Trophoblast cell (in vitro differentiated cells and primary cell): ENCODE measurements around the gene COL23A1.

Experiments
- DNase-seq, 2 donors: peaks; one replicate each; pipeline ENCODE4 v3.0.0-alpha.2; 2016
- H2AFZ ChIP-seq: 2 replicates; pipeline ENCODE4 v1.6.1; 2013; ENCODE audit warnings: low read length, moderate library complexity, mild to moderate bottlenecking; ENCODE audit not compliant: insufficient read depth, poor library complexity
- H2AK5ac ChIP-seq: 2 replicates; pipeline ENCODE4 v1.6.1; 2013; ENCODE audit warnings: mild to moderate bottlenecking, low read length
- H2BK120ac ChIP-seq: 2 replicates; pipeline ENCODE4 v1.6.1; 2013; ENCODE audit warnings: low read length, mild to moderate bottlenecking, moderate library complexity; ENCODE audit not compliant: insufficient read depth, poor library complexity
- H2BK12ac ChIP-seq: 2 replicates; pipeline ENCODE4 v1.6.1; 2013; ENCODE audit warnings: mild to moderate bottlenecking, low read length, moderate library complexity
- H2BK5ac ChIP-seq: 2 replicates; pipeline ENCODE4 v1.6.1; 2013; ENCODE audit warnings: low read length, low read depth, moderate library complexity, mild to moderate bottlenecking; ENCODE audit not compliant: poor library complexity
- H3K14ac ChIP-seq: 2 replicates; pipeline ENCODE4 v1.6.1; 2013; ENCODE audit warnings: mild to moderate bottlenecking, low read length
- H3K18ac ChIP-seq: 2 replicates; pipeline ENCODE4 v1.6.1; 2013; ENCODE audit warnings: mild to moderate bottlenecking, low read length
- H3K23ac ChIP-seq: 2 replicates; pipeline ENCODE4 v1.6.1; 2013; ENCODE audit warnings: low read length
- H3K27ac ChIP-seq: 2 replicates; pipeline ENCODE4 v1.5.1; 2013; ENCODE audit warnings: low read depth, mild to moderate bottlenecking, inconsistent platforms, low read length, moderate library complexity
- H3K27me3 ChIP-seq: 2 replicates; pipeline ENCODE4 v1.6.1; 2013; ENCODE audit warnings: inconsistent platforms, mild to moderate bottlenecking, low read length, moderate library complexity; ENCODE audit not compliant: insufficient read depth
- H3K36me3 ChIP-seq, 2 experiments: 1 replicate in 1 of 2; 2 replicates in 1 of 2; pipeline ENCODE4 v1.6.1; 2013; ENCODE audit warnings: low read length in 2 of 2, mild to moderate bottlenecking in 2 of 2, moderate library complexity in 1 of 2; ENCODE audit not compliant: insufficient read depth in 2 of 2, control insufficient read depth in 1 of 2
- H3K4ac ChIP-seq: 2 replicates; pipeline ENCODE4 v1.6.1; 2013; ENCODE audit warnings: low read depth, mild to moderate bottlenecking, low read length, moderate library complexity
- H3K4me1 ChIP-seq, 2 experiments: 1 replicate in 1 of 2; 2 replicates in 1 of 2; pipeline ENCODE4 v1.6.1; 2013; ENCODE audit warnings: low read length in 2 of 2, mild to moderate bottlenecking in 2 of 2, moderate library complexity in 1 of 2; ENCODE audit not compliant: insufficient read depth in 2 of 2, control insufficient read depth in 1 of 2
- H3K4me2 ChIP-seq: 2 replicates; pipeline ENCODE4 v1.6.1; 2013; ENCODE audit warnings: inconsistent platforms, mild to moderate bottlenecking, low read length, moderate library complexity
- H3K4me3 ChIP-seq: 2 replicates; pipeline ENCODE4 v1.5.1; 2013; ENCODE audit warnings: mild to moderate bottlenecking, low read depth, low read length, inconsistent platforms
- H3K79me1 ChIP-seq: one replicate; pipeline ENCODE4 v1.6.1; 2013; ENCODE audit warnings: low read length
- H3K79me2 ChIP-seq: 2 replicates; pipeline ENCODE4 v1.6.1; 2013; ENCODE audit warnings: low read length, mild to moderate bottlenecking; ENCODE audit not compliant: control insufficient read depth, insufficient read depth, poor library complexity
- H3K9ac ChIP-seq: 2 replicates; pipeline ENCODE4 v1.6.1; 2013; ENCODE audit warnings: mild to moderate bottlenecking, low read length
- H3K9me3 ChIP-seq: 2 replicates; pipeline ENCODE4 v1.6.1; 2013; ENCODE audit warnings: low read depth, mild to moderate bottlenecking, control low read depth, inconsistent platforms, low read length; ENCODE audit not compliant: insufficient read depth
- H4K12ac ChIP-seq: 2 replicates; pipeline ENCODE4 v1.6.1; 2013; ENCODE audit warnings: low read depth, mild to moderate bottlenecking, low read length, moderate library complexity
- H4K8ac ChIP-seq: 2 replicates; pipeline ENCODE4 v1.6.1; 2013; ENCODE audit warnings: low read depth, mild to moderate bottlenecking, low read length, moderate library complexity
- H4K91ac ChIP-seq: one replicate; pipeline ENCODE4 v1.6.1; 2013; ENCODE audit warnings: low read depth, mild to moderate bottlenecking, low read length, moderate library complexity
- WGBS: extraction: QIAGEN DNeasy Blood & Tissue Kit; methylation state at CpG from one replicate; pipeline ENCODE4 v1.1.7; 2013; ENCODE audit warnings: missing lambda C conversion rate; ENCODE audit not compliant: insufficient read length, insufficient coverage; ENCODE audit errors: extremely low coverage; 5-methylcytosine and 5-hydroxymethylcytosine counted together

COL23A1 gene

GRCh38 chr5:178296066-178296465 lies 294.1 kb downstream of the COL23A1 start:
- H3K36me3 ChIP-seq = no peaks in the 10 kb centered on the region
- H3K4me2 ChIP-seq = no peak overlapping the region
- no peak overlapping the region for H3K27ac ChIP-seq
- no peak overlapping the region for H3K4ac ChIP-seq
- no peaks in the 10 kb centered on the region for H3K9me3 ChIP-seq
- no peak overlapping the region for H3K9ac ChIP-seq
- H2BK5ac ChIP-seq = no peak overlapping the region
- no peaks in the 10 kb centered on the region for H3K4me1 ChIP-seq
- no peak overlapping the region for H3K14ac ChIP-seq
- no peak overlapping the region for H3K23ac ChIP-seq
- H4K8ac ChIP-seq = no peak overlapping the region
- no peak overlapping the region for H4K91ac ChIP-seq
- H3K79me1 ChIP-seq = no peaks in the 10 kb centered on the region
- H2AFZ ChIP-seq = no peak overlapping the region
- H3K18ac ChIP-seq = no peak overlapping the region
- no peak for DNase-seq
- no CpG with 5 or more reads among the region's 6 CpGs for WGBS
- no peaks in the 10 kb centered on the region for H3K27me3 ChIP-seq
- H3K4me3 ChIP-seq = no peak overlapping the region
- no peaks in the 10 kb centered on the region for H3K79me2 ChIP-seq
- H2AK5ac ChIP-seq = no peak overlapping the region
- no peak overlapping the region for H2BK120ac ChIP-seq
- H4K12ac ChIP-seq = no peak overlapping the region
- H2BK12ac ChIP-seq = no peak overlapping the region

GRCh38 chr5:178295589-178295988 lies 294.6 kb downstream of the COL23A1 start:
- H2BK12ac ChIP-seq = no peak overlapping the region
- H4K12ac ChIP-seq = no peak overlapping the region
- H3K4me1 ChIP-seq = no peaks in the 10 kb centered on the region

GRCh38 chr5:178293815-178294214 lies 296.4 kb downstream of the COL23A1 start:
- Histone ChIP-seq H3K4me3 (no peak overlapping the region), H2AFZ (no peak overlapping the region), H4K8ac (no peak overlapping the region), H3K14ac (no peak overlapping the region), H3K79me1 (no peaks in the 10 kb centered on the region), H3K27me3 (no peaks in the 10 kb centered on the region), H3K9me3 (no peaks in the 10 kb centered on the region), H2AK5ac (no peak overlapping the region), H3K27ac (no peak overlapping the region), H2BK120ac (no peak overlapping the region), H3K4me1 (no peaks in the 10 kb centered on the region), H3K18ac (no peak overlapping the region), H3K79me2 (no peaks in the 10 kb centered on the region), H4K91ac (no peak overlapping the region), H3K36me3 (no peaks in the 10 kb centered on the region), H3K23ac (no peak overlapping the region), H3K4ac (no peak overlapping the region), H2BK12ac (no peak overlapping the region), H3K9ac (no peak overlapping the region), H2BK5ac (no peak overlapping the region), H4K12ac (no peak overlapping the region), H3K4me2 (no peak overlapping the region)
- WGBS = no CpG with 5 or more reads among the region's 7 CpGs
- no peak for DNase-seq

More at GRCh38 chr5:178295589-178295988, 294.6 kb downstream of the COL23A1 start:
- H3K36me3 ChIP-seq = no peaks in the 10 kb centered on the region
- no peak for DNase-seq
- no peaks in the 10 kb centered on the region for H3K27me3 ChIP-seq
- H3K23ac ChIP-seq = no peak overlapping the region
- no peak overlapping the region for H2BK5ac ChIP-seq
- no peaks in the 10 kb centered on the region for H3K79me2 ChIP-seq
- H3K27ac ChIP-seq = no peak overlapping the region
- no peaks in the 10 kb centered on the region for H3K9me3 ChIP-seq
- H2AFZ ChIP-seq = no peak overlapping the region
- no peak overlapping the region for H3K4me2 ChIP-seq
- H2BK120ac ChIP-seq = no peak overlapping the region
- H3K14ac ChIP-seq = no peak overlapping the region
- H4K91ac ChIP-seq = no peak overlapping the region
- H3K4me3 ChIP-seq = no peak overlapping the region
- no peak overlapping the region for H4K8ac ChIP-seq
- no peaks in the 10 kb centered on the region for H3K79me1 ChIP-seq
- H3K4ac ChIP-seq = no peak overlapping the region
- H3K9ac ChIP-seq = no peak overlapping the region
- no peak overlapping the region for H2AK5ac ChIP-seq
- H3K18ac ChIP-seq = no peak overlapping the region

- Histone ChIP-seq H3K36me3 (no peaks in the 10 kb centered on the region), H4K12ac (no peak overlapping the region), H3K4me3 (no peak overlapping the region), H3K18ac (no peak overlapping the region), H3K79me1 (no peaks in the 10 kb centered on the region), H3K79me2 (no peaks in the 10 kb centered on the region), H2BK12ac (no peak overlapping the region), H4K8ac (no peak overlapping the region), H3K23ac (no peak overlapping the region), H3K27me3 (no peaks in the 10 kb centered on the region), H2BK120ac (no peak overlapping the region), H3K4me1 (no peaks in the 10 kb centered on the region), H2BK5ac (no peak overlapping the region), H3K9ac (no peak overlapping the region), H2AK5ac (no peak overlapping the region), H3K9me3 (no peaks in the 10 kb centered on the region), H3K4me2 (no peak overlapping the region), H3K4ac (no peak overlapping the region), H3K27ac (no peak overlapping the region), H2AFZ (no peak overlapping the region), H3K14ac (no peak overlapping the region), H4K91ac (no peak overlapping the region)
- DNase-seq = no peak
- WGBS = no CpG with 5 or more reads among the region's 6 CpGs
Observed at GRCh38 chr5:178293400-178293799, 296.8 kb downstream of the COL23A1 start.
